IPS-15b (cell line): ENCODE measurements around the gene TMEM117.

Experiments used
- H3K27me3 ChIP-seq: one replicate; pipeline ENCODE4 v1.6.1; 2013; ENCODE audit warnings: low read length; ENCODE audit not compliant: control insufficient read depth, insufficient read depth
- H3K36me3 ChIP-seq: one replicate; pipeline ENCODE4 v1.6.1; 2013; ENCODE audit warnings: low read length; ENCODE audit not compliant: control insufficient read depth, insufficient read depth
- H3K4me1 ChIP-seq: one replicate; pipeline ENCODE4 v1.6.1; 2013; ENCODE audit warnings: mild to moderate bottlenecking, low read length; ENCODE audit not compliant: control insufficient read depth, insufficient read depth
- H3K4me3 ChIP-seq: one replicate; pipeline ENCODE4 v1.5.1; 2013; ENCODE audit warnings: low read depth, low read length
- H3K9ac ChIP-seq: one replicate; pipeline ENCODE4 v1.6.1; 2013; ENCODE audit warnings: low read depth, mild to moderate bottlenecking, low read length
- H3K9me3 ChIP-seq: one replicate; pipeline ENCODE4 v1.6.1; 2013; ENCODE audit warnings: mild to moderate bottlenecking, low read length; ENCODE audit not compliant: control insufficient read depth, insufficient read depth

The TMEM117 gene

GRCh38 chr12:43935581-43935980 lies 99.7 kb downstream of the TMEM117 start:
- Histone ChIP-seq H3K4me3 (no peak overlapping the region), H3K9me3 (no peaks in the 10 kb centered on the region), H3K36me3 (no peaks in the 10 kb centered on the region), H3K9ac (no peak overlapping the region), H3K4me1 (no peaks in the 10 kb centered on the region), H3K27me3 (no peaks in the 10 kb centered on the region)

GRCh38 chr12:43937947-43938346 lies 102.1 kb downstream of the TMEM117 start:
- no peak overlapping the region for H3K4me3 ChIP-seq
- H3K4me1 ChIP-seq = no peaks in the 10 kb centered on the region
- no peak overlapping the region for H3K9ac ChIP-seq
- no peaks in the 10 kb centered on the region for H3K27me3 ChIP-seq
- no peaks in the 10 kb centered on the region for H3K36me3 ChIP-seq
- no peaks in the 10 kb centered on the region for H3K9me3 ChIP-seq

- Histone ChIP-seq H3K9me3 (no peaks in the 10 kb centered on the region), H3K4me1 (no peaks in the 10 kb centered on the region), H3K9ac (no peak overlapping the region), H3K4me3 (no peak overlapping the region), H3K27me3 (no peaks in the 10 kb centered on the region), H3K36me3 (no peaks in the 10 kb centered on the region)
These were observed 106.5 kb downstream of the TMEM117 start for GRCh38 chr12:43942379-43942778.

GRCh38 chr12:43945983-43946382 lies 110.1 kb downstream of the TMEM117 start:
- no peak overlapping the region for H3K9ac ChIP-seq
- no peak overlapping the region for H3K4me3 ChIP-seq
- peaks cover 2% of the 10 kb centered on the region for H3K4me1 ChIP-seq
- H3K27me3 ChIP-seq = no peaks in the 10 kb centered on the region
- no peaks in the 10 kb centered on the region for H3K36me3 ChIP-seq
- H3K9me3 ChIP-seq = no peaks in the 10 kb centered on the region

- H3K36me3 ChIP-seq = no peaks in the 10 kb centered on the region
These were observed 115.4 kb downstream of the TMEM117 start for GRCh38 chr12:43951286-43951685.

GRCh38 chr12:43957732-43958372 lies 122.0 kb downstream of the TMEM117 start:
- Histone ChIP-seq H3K4me3 (no peak overlapping the region), H3K9me3 (no peaks in the 10 kb centered on the region), H3K9ac (no peak overlapping the region), H3K27me3 (no peaks in the 10 kb centered on the region), H3K36me3 (no peaks in the 10 kb centered on the region), H3K4me1 (peaks cover 5% of the 10 kb centered on the region)

More at GRCh38 chr12:43951286-43951685, 115.4 kb downstream of the TMEM117 start:
- Histone ChIP-seq H3K27me3 (no peaks in the 10 kb centered on the region), H3K9ac (no peak overlapping the region), H3K4me3 (no peak overlapping the region), H3K4me1 (peaks cover 2% of the 10 kb centered on the region), H3K9me3 (no peaks in the 10 kb centered on the region)

- no peak overlapping the region for H3K9ac ChIP-seq
These were observed 128.2 kb downstream of the TMEM117 start for GRCh38 chr12:43964033-43964432.

GRCh38 chr12:43964961-43965360 lies 129.1 kb downstream of the TMEM117 start:
- no peaks in the 10 kb centered on the region for H3K36me3 ChIP-seq
- H3K9me3 ChIP-seq = no peaks in the 10 kb centered on the region
- H3K9ac ChIP-seq = no peak overlapping the region
- no peaks in the 10 kb centered on the region for H3K27me3 ChIP-seq
- H3K4me1 ChIP-seq = peaks cover 3% of the 10 kb centered on the region
- no peak overlapping the region for H3K4me3 ChIP-seq

More at GRCh38 chr12:43964033-43964432, 128.2 kb downstream of the TMEM117 start:
- Histone ChIP-seq H3K36me3 (no peaks in the 10 kb centered on the region), H3K4me3 (no peak overlapping the region), H3K4me1 (peaks cover 5% of the 10 kb centered on the region), H3K9me3 (no peaks in the 10 kb centered on the region), H3K27me3 (no peaks in the 10 kb centered on the region)

GRCh38 chr12:43965899-43966298 lies 130.0 kb downstream of the TMEM117 start:
- no peaks in the 10 kb centered on the region for H3K9me3 ChIP-seq
- H3K36me3 ChIP-seq = no peaks in the 10 kb centered on the region
- H3K27me3 ChIP-seq = no peaks in the 10 kb centered on the region
- H3K4me3 ChIP-seq = no peak overlapping the region
- H3K4me1 ChIP-seq = no peaks in the 10 kb centered on the region
- H3K9ac ChIP-seq = no peak overlapping the region

GRCh38 chr12:43968736-43969135 lies 132.9 kb downstream of the TMEM117 start:
- H3K9ac ChIP-seq = no peak overlapping the region
- H3K4me1 ChIP-seq = no peaks in the 10 kb centered on the region
- no peak overlapping the region for H3K4me3 ChIP-seq
- no peaks in the 10 kb centered on the region for H3K27me3 ChIP-seq
- no peaks in the 10 kb centered on the region for H3K9me3 ChIP-seq
- no peaks in the 10 kb centered on the region for H3K36me3 ChIP-seq

- H3K4me3 ChIP-seq = no peak overlapping the region
- H3K4me1 ChIP-seq = no peaks in the 10 kb centered on the region
- no peaks in the 10 kb centered on the region for H3K27me3 ChIP-seq
- H3K36me3 ChIP-seq = no peaks in the 10 kb centered on the region
- H3K9ac ChIP-seq = no peak overlapping the region
- no peaks in the 10 kb centered on the region for H3K9me3 ChIP-seq
These were observed 134.0 kb downstream of the TMEM117 start for GRCh38 chr12:43969882-43970281.

GRCh38 chr12:43973385-43973784 lies 137.5 kb downstream of the TMEM117 start:
- H3K9ac ChIP-seq = no peak overlapping the region
- H3K27me3 ChIP-seq = no peaks in the 10 kb centered on the region
- H3K9me3 ChIP-seq = no peaks in the 10 kb centered on the region
- no peaks in the 10 kb centered on the region for H3K36me3 ChIP-seq
- no peak overlapping the region for H3K4me3 ChIP-seq
- no peaks in the 10 kb centered on the region for H3K4me1 ChIP-seq
